Fibroblast of villous mesenchyme (primary cell): ENCODE measurements around the gene SDC3. TPM values are rescaled to one million over a fixed set of nuclear protein-coding genes. Genes with fewer than 3 reads are reported as not detected.

Experiments used
- DNase-seq: peaks from one replicate; pipeline ENCODE4 v3.0.0-alpha.2; 2010; ENCODE audit warnings: low read depth
- H3K4me3 ChIP-seq: 2 replicates; pipeline ENCODE4 v1.5.1; 2011; ENCODE audit warnings: low read depth, mild to moderate bottlenecking, low read length
- total RNA-seq: library from RNA; depleted of rRNA; stranded (reverse); fragments of >200 nt; gene quantifications from 2 replicates; pipeline ENCODE4 v1.2.3, GENCODE V29; 2012
- TF ChIP-seq, protein P1 (sequence below): IDR thresholded peaks from 2 replicates; pipeline ENCODE4 v1.5.1; 2012; ENCODE audit warnings: low read depth, mild to moderate bottlenecking, low read length; ENCODE audit not compliant: insufficient read depth

The SDC3 gene
- total RNA-seq, 1 donor: 16.8 TPM

DNA sequence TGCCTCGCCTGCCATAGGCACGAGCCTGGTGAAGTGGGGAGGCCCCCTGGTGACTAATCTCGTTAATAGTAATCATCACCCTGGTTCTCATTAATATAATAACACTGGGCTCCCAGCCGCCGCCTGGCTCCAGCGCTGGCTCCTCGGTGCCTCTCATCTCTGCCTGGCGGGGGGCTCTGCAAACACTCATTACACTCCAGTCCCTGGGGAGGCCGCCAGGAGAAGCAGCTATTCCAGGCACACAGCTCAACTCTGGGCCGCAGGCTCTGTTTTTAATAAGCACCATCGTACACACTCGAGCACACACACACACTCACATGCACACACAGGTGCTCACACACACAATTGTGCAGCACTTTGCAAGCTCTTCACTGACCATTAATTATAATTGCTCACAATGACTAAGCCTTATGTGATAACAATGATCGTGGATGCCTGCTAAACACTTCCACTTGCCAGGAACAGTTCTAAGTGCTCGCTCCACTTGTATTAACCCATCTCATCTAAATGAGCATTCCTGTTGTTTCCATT, 52.2 kb downstream of the SDC3 start:
- H3K4me3 ChIP-seq: no peak overlapping the region
- TF ChIP-seq, protein P1, sequence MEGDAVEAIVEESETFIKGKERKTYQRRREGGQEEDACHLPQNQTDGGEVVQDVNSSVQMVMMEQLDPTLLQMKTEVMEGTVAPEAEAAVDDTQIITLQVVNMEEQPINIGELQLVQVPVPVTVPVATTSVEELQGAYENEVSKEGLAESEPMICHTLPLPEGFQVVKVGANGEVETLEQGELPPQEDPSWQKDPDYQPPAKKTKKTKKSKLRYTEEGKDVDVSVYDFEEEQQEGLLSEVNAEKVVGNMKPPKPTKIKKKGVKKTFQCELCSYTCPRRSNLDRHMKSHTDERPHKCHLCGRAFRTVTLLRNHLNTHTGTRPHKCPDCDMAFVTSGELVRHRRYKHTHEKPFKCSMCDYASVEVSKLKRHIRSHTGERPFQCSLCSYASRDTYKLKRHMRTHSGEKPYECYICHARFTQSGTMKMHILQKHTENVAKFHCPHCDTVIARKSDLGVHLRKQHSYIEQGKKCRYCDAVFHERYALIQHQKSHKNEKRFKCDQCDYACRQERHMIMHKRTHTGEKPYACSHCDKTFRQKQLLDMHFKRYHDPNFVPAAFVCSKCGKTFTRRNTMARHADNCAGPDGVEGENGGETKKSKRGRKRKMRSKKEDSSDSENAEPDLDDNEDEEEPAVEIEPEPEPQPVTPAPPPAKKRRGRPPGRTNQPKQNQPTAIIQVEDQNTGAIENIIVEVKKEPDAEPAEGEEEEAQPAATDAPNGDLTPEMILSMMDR: no peak
- no peak for DNase-seq

DNA sequence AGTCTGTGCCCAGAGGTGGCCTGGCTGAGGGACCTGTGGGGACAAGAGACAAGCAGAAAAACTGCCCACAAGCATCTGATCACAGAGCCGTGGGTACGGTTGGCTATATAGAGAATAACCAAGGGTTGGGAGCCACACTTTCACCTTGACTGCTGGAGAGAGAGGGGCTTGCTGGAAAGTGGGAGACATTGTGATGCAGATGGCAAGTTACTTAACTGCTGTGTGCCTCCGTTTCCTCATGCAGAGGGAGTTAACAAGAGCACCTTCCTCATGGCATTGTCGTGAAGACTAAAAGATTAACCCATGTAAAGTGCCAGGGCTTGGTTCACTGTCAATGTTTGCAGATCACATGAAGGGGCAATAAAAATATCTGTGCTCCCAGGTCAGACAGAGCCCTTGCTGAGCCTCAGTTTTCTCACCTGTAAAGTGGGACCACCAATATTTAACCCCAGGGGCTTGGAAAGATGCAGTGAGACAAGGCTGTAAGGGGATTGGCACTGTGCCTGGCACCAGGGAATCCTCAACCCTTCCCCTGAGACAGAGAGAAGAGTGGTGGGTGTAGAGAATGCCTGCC, 52.8 kb downstream of the SDC3 start:
- H3K4me3 ChIP-seq: no peak overlapping the region
- TF ChIP-seq, protein P1: no peak
- no peak for DNase-seq

DNA sequence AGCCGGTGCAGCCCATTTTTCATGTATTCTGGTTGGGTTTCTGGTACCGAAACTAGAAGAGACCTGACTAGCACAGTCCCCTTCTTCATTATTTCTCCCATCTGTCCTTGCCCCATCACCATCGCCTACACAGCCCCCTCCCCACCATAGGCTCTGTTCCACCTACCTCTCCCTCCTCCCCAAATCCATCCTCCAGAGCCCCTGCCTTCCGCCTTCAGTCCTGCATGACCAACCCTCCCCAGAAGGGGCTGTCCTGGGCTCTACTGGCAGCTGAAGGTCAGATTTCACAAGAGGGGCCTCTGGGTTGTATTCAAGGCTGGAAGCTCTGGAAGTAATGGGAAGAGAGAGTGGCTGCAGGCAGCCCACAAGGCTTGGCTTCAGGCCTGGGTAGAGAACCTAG, 55.2 kb downstream of the SDC3 start:
- no peak overlapping the region for H3K4me3 ChIP-seq
- TF ChIP-seq, protein P1: no peak
- peak; percentile 16 for DNase-seq

DNA sequence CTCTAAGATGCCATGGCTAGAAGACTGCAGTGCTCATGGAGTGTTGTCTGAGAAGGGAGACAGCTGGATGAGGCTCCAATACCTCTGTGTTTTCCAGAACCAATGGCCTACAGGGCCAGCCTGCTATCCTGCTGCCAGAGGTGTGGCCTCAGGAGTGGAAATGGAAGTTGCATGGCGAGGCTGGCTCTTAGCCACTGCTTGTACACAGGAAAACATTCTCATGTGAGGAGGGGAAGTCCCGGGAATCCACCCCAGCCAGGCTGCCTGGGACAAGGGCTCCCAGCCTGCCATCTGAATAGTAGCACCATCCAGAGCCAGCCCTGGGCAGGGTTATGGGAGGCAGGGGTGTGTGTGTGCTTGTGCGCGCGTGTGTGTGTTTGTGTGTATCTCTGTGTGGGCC, 56.5 kb downstream of the SDC3 start:
- TF ChIP-seq, protein P1: no peak
- DNase-seq: peak; percentile 39

DNA sequence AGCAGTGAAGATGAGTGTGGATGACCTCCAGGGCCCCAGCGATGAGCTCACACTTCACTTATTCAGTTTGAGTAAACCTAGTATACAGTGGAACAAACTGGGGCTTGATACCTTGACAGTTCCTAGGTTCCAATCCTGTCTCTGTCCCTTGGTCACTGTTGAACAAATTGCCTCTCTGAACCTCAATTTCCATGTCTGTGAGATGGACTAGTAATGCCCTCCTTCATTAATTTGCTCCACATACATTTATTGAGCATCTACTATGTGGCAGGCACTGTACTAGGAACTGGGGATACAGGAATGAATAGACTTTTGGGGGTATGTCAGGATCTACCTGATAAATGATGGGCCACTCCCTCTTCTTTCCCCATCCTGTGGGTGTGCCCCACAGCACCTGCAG, 57.3 kb downstream of the SDC3 start:
- no peak overlapping the region for H3K4me3 ChIP-seq
- TF ChIP-seq, protein P1: no peak
- DNase-seq: no peak

More for the DNA sequence above, 56.5 kb downstream of the SDC3 start:
- H3K4me3 ChIP-seq: no peak overlapping the region

DNA sequence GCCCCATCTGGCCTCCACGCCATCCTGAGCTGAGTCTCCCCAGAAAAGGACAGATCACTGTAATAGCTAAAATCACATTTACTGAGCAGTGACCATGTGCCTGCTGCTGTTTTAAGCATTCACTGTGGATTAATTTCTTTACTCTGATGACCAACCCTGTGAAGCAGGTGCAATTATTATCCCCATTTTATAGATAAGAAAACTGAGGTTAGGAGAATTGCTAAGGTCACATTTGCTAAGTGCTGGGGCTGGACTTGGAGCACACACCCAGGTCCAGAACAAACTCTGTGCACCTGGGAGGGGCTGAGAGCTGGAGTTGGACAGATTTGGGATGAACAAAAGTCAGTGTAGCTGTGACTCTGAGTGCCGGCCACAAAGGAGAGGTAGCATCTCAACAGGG, 58.0 kb downstream of the SDC3 start:
- H3K4me3 ChIP-seq: no peak overlapping the region
- no peak for DNase-seq
- TF ChIP-seq, protein P1: no peak

DNA sequence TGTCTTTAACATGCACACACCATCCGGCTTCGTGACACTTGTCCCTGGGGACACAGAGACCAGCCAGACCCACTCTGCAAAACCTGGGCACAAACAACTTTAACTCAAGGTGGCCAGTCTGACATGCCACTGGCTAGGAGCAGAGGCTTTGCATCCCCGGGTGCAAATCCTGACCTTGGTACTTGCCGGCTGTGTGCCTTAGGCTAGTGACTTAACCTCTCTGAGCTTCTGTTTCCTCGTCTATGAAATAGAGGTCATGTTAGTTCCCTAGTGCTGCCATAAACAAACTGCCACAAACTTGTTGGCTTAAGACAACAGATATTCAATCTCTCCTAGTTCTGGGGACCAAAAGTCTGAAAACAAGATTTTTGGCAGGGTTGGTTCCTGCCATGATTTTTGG, 60.4 kb downstream of the SDC3 start:
- no peak for DNase-seq
- H3K4me3 ChIP-seq: no peak overlapping the region
- TF ChIP-seq, protein P1: no peak
